GM23248 (cell line): ENCODE data around the gene CDK8.

Experiments
- EZH2 ChIP-seq: fragments of 200-600 bp; sonication (generic); IDR thresholded peaks from 2 replicates; pipeline ENCODE4 v1.6.1; 2018; ENCODE audit warnings: antibody characterized with exemption, mild to moderate bottlenecking; ENCODE audit not compliant: insufficient read depth, poor library complexity, severe bottlenecking
- EZH2phosphoT487 ChIP-seq: fragments of 200-600 bp; sonication (generic); IDR thresholded peaks from 2 replicates; pipeline ENCODE4 v1.6.1; 2018; ENCODE audit warnings: antibody characterized with exemption, moderate library complexity, mild to moderate bottlenecking, low read depth; ENCODE audit not compliant: insufficient read depth

DNA sequence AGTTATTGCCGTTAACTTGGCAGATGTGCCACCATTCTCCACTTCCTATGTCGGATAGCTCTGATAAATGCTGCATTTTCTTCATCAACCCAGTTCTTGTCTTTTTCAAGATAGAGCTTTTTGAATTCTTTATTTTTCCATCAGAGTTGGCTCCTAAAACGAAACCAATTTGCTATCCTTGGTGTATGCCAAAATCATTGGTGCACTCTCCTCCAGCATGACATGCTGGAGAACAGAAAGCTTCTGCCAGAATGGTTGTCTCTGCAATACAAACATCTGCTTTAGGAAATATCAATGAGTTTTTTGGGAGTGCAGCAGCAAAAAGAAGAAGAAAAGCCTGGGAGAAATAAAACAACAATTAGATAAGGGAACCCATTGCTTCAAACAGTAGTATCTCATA lies 124.2 kb downstream of the CDK8 start:
- no peak for TF ChIP-seq EZH2
- TF ChIP-seq EZH2phosphoT487, result no peak
